ENCODE results near the gene HAVCR2. TPM values are rescaled to one million over a fixed set of nuclear protein-coding genes. Genes with fewer than 3 reads are reported as not detected.

The HAVCR2 gene
- total RNA-seq, 1 experiment from 2014 or later, result not detected

DNA sequence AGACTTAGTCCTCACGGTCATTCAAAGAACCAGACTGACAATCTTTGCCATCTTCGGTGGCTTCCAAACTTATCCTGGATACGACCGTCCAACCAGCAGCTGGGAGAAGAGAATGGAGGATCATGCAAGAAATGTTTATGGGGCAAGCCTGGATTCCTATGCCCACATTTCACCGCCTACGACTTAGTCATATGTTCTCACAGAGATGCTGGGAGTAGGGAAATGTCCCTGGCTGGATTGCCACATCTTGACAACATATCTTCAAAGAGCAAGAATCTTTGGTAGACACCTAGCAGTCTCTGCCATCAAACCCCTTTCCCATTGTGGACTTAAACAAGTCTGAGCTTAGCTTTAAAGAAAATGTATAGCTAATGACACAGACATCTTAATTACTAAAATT lies 28.8 kb upstream of the HAVCR2 start:
- peaks cover 5% of the 10 kb centered on the region for H3K79me1 ChIP-seq (ENCODE audit: insufficient read depth, low read depth, low read length, poor library complexity, severe bottlenecking)
- no peak overlapping the region for H2BK15ac ChIP-seq (ENCODE audit: low read depth, low read length)
- no peak overlapping the region for H2BK20ac ChIP-seq (ENCODE audit: low read depth, low read length, poor library complexity, severe bottlenecking)
- Mint-ChIP-seq H3K27ac (0 out of 7 replicates have a peak overlapping the region, but pooled peaks of 1 of the 3 experiments have one; percentile 42), H3K36me3 (ENCODE audit: insufficient read depth in 1 of 3, low read depth in 3 of 3) (peaks cover 8 to 34% (median 29%) of the 10 kb centered on the region in 3 experiments; a peak in 6 of 7 replicates), H3K4me3 (no peak overlapping the region), H3K27me3 (ENCODE audit: low read depth) (no peaks in the 10 kb centered on the region), H3K9me3 (no peaks in the 10 kb centered on the region), H3K4me1 (peaks cover 4 to 9% of the 10 kb centered on the region in 2 experiments)
- H3K23me2 ChIP-seq (ENCODE audit: insufficient read length, low read depth, low read length, poor library complexity, severe bottlenecking), result no peaks in the 10 kb centered on the region
- no peak overlapping the region for H3K23ac ChIP-seq (ENCODE audit: insufficient read length, low read depth, low read length)
- H3K4me2 ChIP-seq (ENCODE audit: insufficient read depth, insufficient read length, low read length), result no peak overlapping the region
- no CpG with 5 or more reads among the region's 6 CpGs for WGBS (ENCODE audit: extremely low coverage, insufficient read length, low lambda C conversion rate)
- H3K9me3 ChIP-seq (ENCODE audit: control insufficient read depth, low read depth, low read length), result no peaks in the 10 kb centered on the region
- H4K20me1 ChIP-seq (ENCODE audit: control insufficient read depth, insufficient read depth, insufficient read length), result no peaks in the 10 kb centered on the region
- no peak overlapping the region for H2BK120ac ChIP-seq (ENCODE audit: low read depth, low read length, poor library complexity, severe bottlenecking)
- no peak overlapping the region for H3K9ac ChIP-seq (ENCODE audit: extremely low read depth, insufficient read length, low read length)
- no peak overlapping the region for H3K56ac ChIP-seq (ENCODE audit: insufficient read length, low read depth, low read length)
- H3K14ac ChIP-seq (ENCODE audit: insufficient read depth, low read length), result no peak overlapping the region
- H4K91ac ChIP-seq (ENCODE audit: insufficient read length, low read depth, low read length), result no peak overlapping the region
- H3K79me2 ChIP-seq (ENCODE audit: insufficient read depth, low read length), result no peaks in the 10 kb centered on the region
- no peak overlapping the region for H3T11ph ChIP-seq (ENCODE audit: low read length)
- H3K4me1 ChIP-seq (ENCODE audit: insufficient read depth, low read length), result no peaks in the 10 kb centered on the region
- no peak overlapping the region for H4K5ac ChIP-seq (ENCODE audit: insufficient read length, low read depth, low read length)
- TF ChIP-seq, protein P1, sequence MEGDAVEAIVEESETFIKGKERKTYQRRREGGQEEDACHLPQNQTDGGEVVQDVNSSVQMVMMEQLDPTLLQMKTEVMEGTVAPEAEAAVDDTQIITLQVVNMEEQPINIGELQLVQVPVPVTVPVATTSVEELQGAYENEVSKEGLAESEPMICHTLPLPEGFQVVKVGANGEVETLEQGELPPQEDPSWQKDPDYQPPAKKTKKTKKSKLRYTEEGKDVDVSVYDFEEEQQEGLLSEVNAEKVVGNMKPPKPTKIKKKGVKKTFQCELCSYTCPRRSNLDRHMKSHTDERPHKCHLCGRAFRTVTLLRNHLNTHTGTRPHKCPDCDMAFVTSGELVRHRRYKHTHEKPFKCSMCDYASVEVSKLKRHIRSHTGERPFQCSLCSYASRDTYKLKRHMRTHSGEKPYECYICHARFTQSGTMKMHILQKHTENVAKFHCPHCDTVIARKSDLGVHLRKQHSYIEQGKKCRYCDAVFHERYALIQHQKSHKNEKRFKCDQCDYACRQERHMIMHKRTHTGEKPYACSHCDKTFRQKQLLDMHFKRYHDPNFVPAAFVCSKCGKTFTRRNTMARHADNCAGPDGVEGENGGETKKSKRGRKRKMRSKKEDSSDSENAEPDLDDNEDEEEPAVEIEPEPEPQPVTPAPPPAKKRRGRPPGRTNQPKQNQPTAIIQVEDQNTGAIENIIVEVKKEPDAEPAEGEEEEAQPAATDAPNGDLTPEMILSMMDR (conservative IDR thresholded peaks at IDR 0.05), result no peak
- no peaks in the 10 kb centered on the region for H3K27me3 ChIP-seq (ENCODE audit: insufficient read depth, low read length)
- H4K8ac ChIP-seq (replicated peaks; ENCODE audit: insufficient read length, low read depth, low read length), result no peak overlapping the region
- no peak overlapping the region for H2AFZ ChIP-seq (ENCODE audit: low read length)
- no peak overlapping the region for H3K27ac ChIP-seq (ENCODE audit: insufficient read length, low read depth, low read length)
- H3K18ac ChIP-seq (ENCODE audit: insufficient read length, low read depth, low read length), result no peak overlapping the region
- H2BK12ac ChIP-seq (ENCODE audit: insufficient read length, low read depth, low read length), result no peak overlapping the region
- no peak for DNase-seq
- no peak overlapping the region for H2BK5ac ChIP-seq (ENCODE audit: insufficient read length, low read length)
- H2AK5ac ChIP-seq (ENCODE audit: insufficient read length, low read length), result no peak overlapping the region
- H3K4ac ChIP-seq (ENCODE audit: low read depth, low read length), result no peak overlapping the region
